Kidney (tissue), 14 donors: Measurements from ENCODE around the gene GPT2. TPM values are rescaled to one million over a fixed set of nuclear protein-coding genes. Genes with fewer than 3 reads are reported as not detected.

Experiments used
- DNase-seq, 5 donors: peaks; one replicate each; pipeline ENCODE4 v3.0.0-alpha.2; 2013 to 2020
- FAIRE-seq: peaks from 2 replicates; lab custom pipeline; 2012; peaks lifted over from hg19 to GRCh38; lab: Jason Lieb, UNC
- H3K27ac ChIP-seq, 2 donors: one replicate each; pipeline ENCODE4 v1.7.0; 2013; ENCODE audit warnings: low read depth in 2 of 2, low read length in 2 of 2, inconsistent platforms in 1 of 2
- H3K27me3 ChIP-seq: one replicate; pipeline ENCODE4 v1.7.1; 2013; ENCODE audit warnings: low read length, inconsistent platforms; ENCODE audit not compliant: control insufficient read depth, insufficient read depth
- H3K36me3 ChIP-seq, 3 donors: one replicate each; pipeline versions ENCODE4 v1.7.0 to v1.7.1; 2013; ENCODE audit warnings: low read length in 3 of 3, control low read depth in 1 of 3, inconsistent platforms in 1 of 3; ENCODE audit not compliant: insufficient read depth in 3 of 3, control insufficient read depth in 2 of 3
- H3K4me1 ChIP-seq, 3 donors: one replicate each; pipeline versions ENCODE4 v1.7.0 to v1.7.1; 2013; ENCODE audit warnings: low read length in 3 of 3, inconsistent platforms in 1 of 3, low read depth in 1 of 3; ENCODE audit not compliant: control insufficient read depth in 2 of 3, insufficient read depth in 2 of 3
- H3K4me3 ChIP-seq, 3 donors: one replicate each; pipeline versions ENCODE4 v1.7.0 to v1.8.1; 2013; ENCODE audit warnings: low read length in 3 of 3, control low read depth in 1 of 3, inconsistent platforms in 1 of 3
- H3K9ac ChIP-seq, 3 donors: one replicate each; pipeline versions ENCODE4 v1.7.0 to v1.7.1; 2013; ENCODE audit warnings: low read length in 3 of 3, control low read depth in 1 of 3, inconsistent platforms in 1 of 3
- H3K9me3 ChIP-seq, 3 donors: one replicate each; pipeline versions ENCODE4 v1.7.0 to v1.7.1; 2013; ENCODE audit warnings: low read length in 3 of 3, control low read depth in 1 of 3, inconsistent platforms in 1 of 3; ENCODE audit not compliant: control insufficient read depth in 2 of 3, insufficient read depth in 1 of 3
- CTCF ChIP-seq: IDR thresholded peaks from 3 replicates; pipeline ENCODE4 v1.5.1; 2012; ENCODE audit warnings: mild to moderate bottlenecking, moderate library complexity, borderline replicate concordance; ENCODE audit not compliant: insufficient read depth; ENCODE audit errors: extremely low read depth
- intact Hi-C: fragments of 100-400 bp; cut with DNase I; formaldehyde crosslinking; loops from one replicate; pipeline ENCODE4 v1.11.1; 2022
- polyA plus RNA-seq: library from polyadenylated mRNA; stranded (reverse); fragments of 350-450 nt; fragmentation: Illumina TruSeq; extraction: RNeasy Lipid Tissue Mini Kit (QIAGEN cat#74804); gene quantifications from one replicate; pipeline ENCODE4 v1.2.3, GENCODE V29; 2014; ENCODE audit warnings: low read depth, low replicate concordance; ENCODE audit not compliant: insufficient read depth
- total RNA-seq: library from RNA; stranded (reverse); fragmentation: NEBNext Ultra II Directional; extraction: Animal tissue kit (Norgen Biotek cat#: 25700); gene quantifications from one replicate; pipeline ENCODE4 v1.2.1, GENCODE V29; 2021
- donor health status: control.
- donor health status: control.
- donor health status: control.
- donor health status: control.
- donor health status: control.
- donor health status: DM: yes; HTN: yes; CAD: no.
- donor health status: Normal renal cell carcinoma (clear cell type).

GPT2 gene
- total and polyA plus RNA-seq, 2 donors from 2014 or later, result 6.5 to 37.1 TPM

DNA sequence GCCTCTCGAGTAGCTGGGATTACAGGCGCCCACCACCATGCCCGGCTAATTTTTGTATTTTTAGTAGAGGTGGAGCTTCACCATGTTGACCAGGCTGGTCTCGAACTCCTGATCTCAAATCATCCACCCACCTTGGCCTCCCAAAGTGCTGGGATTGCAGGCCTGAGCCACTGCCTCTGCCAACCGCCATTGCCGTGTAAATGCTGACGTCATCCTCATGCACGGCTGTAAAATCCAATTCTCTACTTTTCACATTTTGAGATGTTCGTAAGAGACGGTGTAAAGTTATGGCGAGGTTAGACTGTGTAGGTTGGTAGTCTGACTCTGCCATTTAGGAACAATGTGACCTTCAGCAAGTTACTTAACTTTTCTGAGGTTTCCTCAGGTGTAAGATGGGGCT, 91.0 kb downstream of the GPT2 start:
- H3K9me3 ChIP-seq, result no peaks in the 10 kb centered on the region
- no peak overlapping the region for H3K27ac ChIP-seq
- intact Hi-C loops, result no loop called here
- DNase-seq (no peak), FAIRE-seq (no peak)
- H3K27me3 ChIP-seq, result no peaks in the 10 kb centered on the region
- peaks cover 0 to 3% (median 0%) of the 10 kb centered on the region in 3 donors for H3K36me3 ChIP-seq
- no peak for TF ChIP-seq CTCF
- H3K9ac ChIP-seq, result no peak overlapping the region
- peaks cover 5 to 14% (median 11%) of the 10 kb centered on the region in 3 donors for H3K4me1 ChIP-seq
- H3K4me3 ChIP-seq, result no peak overlapping the region

DNA sequence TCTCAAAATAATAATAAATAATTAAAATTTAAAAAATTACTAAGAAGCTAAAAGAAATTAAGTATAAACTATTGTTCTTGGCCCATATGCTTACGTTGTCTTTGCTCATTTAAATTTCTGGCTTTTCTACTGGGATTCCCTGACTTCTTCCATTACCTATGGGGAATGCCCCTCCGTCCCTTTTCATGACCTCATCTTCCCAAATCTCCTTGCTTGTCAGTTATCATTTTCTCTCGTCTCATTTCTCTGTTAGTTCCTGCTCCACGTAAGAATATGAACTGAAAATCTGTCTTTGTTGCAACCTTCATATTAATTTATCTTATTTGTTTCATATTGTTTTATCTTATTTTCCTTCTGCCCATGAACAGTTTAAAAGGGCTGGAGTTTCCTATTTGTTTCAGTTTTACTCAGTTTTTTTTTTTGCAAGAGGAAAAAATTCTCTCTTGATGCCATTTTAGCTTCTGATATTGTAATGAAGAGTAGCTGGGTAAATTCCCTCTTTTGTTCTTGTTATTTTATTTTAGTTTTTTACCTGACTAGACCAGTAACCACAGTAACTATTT, 91.8 kb downstream of the GPT2 start:
- no peak overlapping the region for H3K27ac ChIP-seq
- no peak overlapping the region for H3K4me3 ChIP-seq
- H3K9me3 ChIP-seq, result no peaks in the 10 kb centered on the region
- no peak overlapping the region for H3K9ac ChIP-seq
- no peaks in the 10 kb centered on the region for H3K27me3 ChIP-seq
- no peak for FAIRE-seq
- TF ChIP-seq CTCF, result no peak
- H3K36me3 ChIP-seq, result peaks cover 0 to 3% (median 0%) of the 10 kb centered on the region in 3 donors
- no peak for DNase-seq
- peaks cover 5 to 11% (median 11%) of the 10 kb centered on the region in 3 donors for H3K4me1 ChIP-seq
- intact Hi-C loops, result no loop called here

DNA sequence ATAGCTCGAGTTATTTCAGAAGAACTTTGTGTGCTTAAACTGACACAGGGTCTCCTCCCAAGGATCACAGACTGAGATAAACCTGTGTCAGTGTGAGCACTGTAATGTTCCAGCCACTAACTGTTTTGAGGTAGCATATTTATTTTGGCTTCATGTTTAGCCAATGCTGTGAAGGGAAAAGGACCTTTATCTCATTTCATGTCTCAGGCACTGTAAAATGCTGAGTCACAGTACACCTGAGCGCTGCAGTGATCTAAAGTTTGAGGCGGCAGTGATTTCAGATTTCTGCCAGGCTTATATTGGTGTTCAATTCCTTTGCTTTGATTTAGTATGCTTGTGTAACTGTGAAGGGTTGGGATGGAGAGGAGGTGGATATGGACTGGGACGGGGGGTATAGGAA, 92.4 kb downstream of the GPT2 start:
- H3K27ac ChIP-seq, result no peak overlapping the region
- FAIRE-seq (no peak), DNase-seq (no peak)
- H3K9me3 ChIP-seq, result no peaks in the 10 kb centered on the region
- TF ChIP-seq CTCF, result no peak
- H3K27me3 ChIP-seq, result no peaks in the 10 kb centered on the region
- intact Hi-C loops, result no loop called here
- peaks cover 5 to 11% (median 11%) of the 10 kb centered on the region in 3 donors for H3K4me1 ChIP-seq
- H3K36me3 ChIP-seq, result no peaks in the 10 kb centered on the region
- H3K9ac ChIP-seq, result no peak overlapping the region
- H3K4me3 ChIP-seq, result no peak overlapping the region

Other genes starting within 250 kb of the GPT2 start
- gene VPS35, start 195.2 kb upstream of the GPT2 start, total RNA-seq, result 96.7 TPM
- 31.8 TPM for gene VPS35, start 195.2 kb upstream of the GPT2 start, polyA plus RNA-seq
- 0.94 TPM for gene ORC6, start 194.7 kb upstream of the GPT2 start, total RNA-seq
- gene ORC6, start 194.7 kb upstream of the GPT2 start, polyA plus RNA-seq, result 1.5 TPM
- 0.31 TPM for gene MYLK3, start 136.0 kb upstream of the GPT2 start, total RNA-seq
- gene MYLK3, start 136.0 kb upstream of the GPT2 start, polyA plus RNA-seq, result 1.5 TPM
- gene C16orf87, start 53.2 kb upstream of the GPT2 start, total RNA-seq, result 7.2 TPM
- gene C16orf87, start 53.2 kb upstream of the GPT2 start, polyA plus RNA-seq, result 11.2 TPM
- gene DNAJA2, start 89.3 kb downstream of the GPT2 start, total RNA-seq, result 54.4 TPM
- 47.3 TPM for gene DNAJA2, start 89.3 kb downstream of the GPT2 start, polyA plus RNA-seq